ENCODE measurements around the gene DKK2.

GRCh38 chr4:107034091-107034995, 1.8 kb downstream of the DKK2 start:
- no peak for TF ChIP-seq CTCF (IDR thresholded peaks at IDR 0.05)
- no peak for TF ChIP-seq POLR2A (IDR thresholded peaks at IDR 0.05)
- TF ChIP-seq POLR2AphosphoS5 (IDR thresholded peaks at IDR 0.05): no peak
- no peak for TF ChIP-seq EP300 (IDR thresholded peaks at IDR 0.05; ENCODE audit: low read depth)
